HG03159 (cell line): ENCODE measurements around the gene FXYD6.

ENCODE experiments used
- ATAC-seq: cut with Tn5 transposase; IDR thresholded peaks from one replicate; pipeline ENCODE4 v1.9.1; 2021; ENCODE audit warnings: mild to moderate bottlenecking, moderate library complexity; ENCODE audit not compliant: unreplicated experiment

The FXYD6 gene

DNA sequence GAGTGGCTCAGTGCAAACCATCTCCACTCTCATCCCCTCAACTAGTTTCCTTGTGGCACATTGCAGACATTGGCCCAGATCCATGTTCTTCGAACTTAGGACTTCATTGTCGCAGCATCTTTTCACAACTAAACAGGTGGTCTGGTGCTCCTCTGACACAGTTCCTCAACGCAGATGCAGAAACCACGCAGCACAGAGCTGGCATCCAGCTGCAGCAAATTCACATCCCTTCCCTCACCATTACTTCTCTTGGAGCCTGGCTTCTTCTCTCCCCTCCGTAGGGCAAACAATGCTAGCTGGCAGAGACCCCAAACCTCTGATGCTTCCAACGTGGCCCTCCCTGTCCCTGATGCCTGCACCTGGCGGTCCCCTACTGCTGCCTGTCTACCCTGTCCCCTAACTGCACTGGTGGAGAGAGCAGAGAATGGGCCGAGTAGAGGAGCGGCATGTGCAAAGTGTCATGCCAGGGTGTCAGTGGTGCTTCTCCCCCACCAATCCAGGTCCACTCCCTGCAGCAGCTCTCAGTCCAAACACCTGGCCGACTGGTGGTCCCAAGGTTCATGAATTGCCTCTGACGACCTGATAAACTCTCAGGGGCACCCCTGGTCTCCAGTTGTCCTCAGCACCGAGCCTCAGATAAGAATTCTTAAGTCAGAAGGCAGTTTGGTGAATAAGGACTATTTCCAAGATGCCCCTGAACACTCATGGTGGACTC lies 34.6 kb upstream of the FXYD6 start:
- no peak for ATAC-seq

DNA sequence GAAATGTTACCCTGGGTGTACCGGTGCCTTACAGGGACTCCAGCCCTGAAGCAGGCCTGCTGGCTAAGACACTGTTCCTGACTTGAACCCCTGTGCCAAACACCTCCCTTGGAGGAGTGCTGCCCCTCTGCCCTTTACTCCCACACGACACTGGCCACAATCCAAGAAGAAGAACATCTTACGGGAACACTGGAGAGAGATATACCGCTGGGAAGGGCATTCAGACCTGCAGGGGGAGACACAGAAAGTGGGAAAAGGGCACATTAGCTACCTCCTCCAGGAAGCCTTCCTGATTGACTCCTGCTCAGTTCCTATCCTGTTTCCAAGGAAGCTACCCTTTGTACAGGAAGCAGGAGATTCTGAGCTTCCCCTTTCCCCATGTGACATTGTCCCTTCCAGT lies 34.1 kb upstream of the FXYD6 start:
- ATAC-seq: no peak

DNA sequence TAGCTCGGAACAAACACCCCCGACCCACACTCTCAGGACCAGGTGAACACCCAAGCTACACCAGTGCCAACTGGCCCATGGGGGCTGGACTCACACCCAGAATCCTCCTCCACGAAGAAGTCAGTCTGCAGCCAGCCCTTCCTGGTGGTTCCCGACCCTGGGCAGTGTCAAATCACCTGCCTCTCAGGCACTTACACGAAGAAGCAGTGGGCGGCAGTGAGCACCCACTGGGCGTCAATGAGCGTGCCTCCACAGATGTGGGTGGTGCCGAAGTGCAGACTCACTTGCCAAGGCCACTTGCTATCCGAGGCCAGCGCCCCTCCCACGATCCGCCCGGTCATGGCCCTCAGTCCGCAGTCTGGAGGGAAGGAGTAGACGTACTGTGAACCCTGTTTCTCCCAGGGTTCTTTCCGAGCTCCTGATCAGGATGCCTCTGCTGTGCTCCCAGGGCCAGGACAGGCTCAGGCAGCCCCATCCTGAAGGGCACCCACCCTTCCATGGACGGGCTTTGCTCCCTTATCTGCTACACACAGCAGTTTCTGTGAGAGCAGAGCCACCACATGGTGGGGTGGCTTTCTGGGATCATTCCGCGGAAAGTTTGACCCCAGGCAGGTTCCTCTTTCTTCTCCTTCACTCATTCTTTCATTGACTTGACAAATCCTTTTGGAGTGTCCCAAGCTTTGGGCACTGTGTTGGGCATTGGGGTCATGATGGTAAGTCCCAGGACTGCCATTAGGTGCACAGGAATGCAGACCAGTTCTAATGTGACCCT lies 33.3 kb upstream of the FXYD6 start:
- ATAC-seq: no peak

DNA sequence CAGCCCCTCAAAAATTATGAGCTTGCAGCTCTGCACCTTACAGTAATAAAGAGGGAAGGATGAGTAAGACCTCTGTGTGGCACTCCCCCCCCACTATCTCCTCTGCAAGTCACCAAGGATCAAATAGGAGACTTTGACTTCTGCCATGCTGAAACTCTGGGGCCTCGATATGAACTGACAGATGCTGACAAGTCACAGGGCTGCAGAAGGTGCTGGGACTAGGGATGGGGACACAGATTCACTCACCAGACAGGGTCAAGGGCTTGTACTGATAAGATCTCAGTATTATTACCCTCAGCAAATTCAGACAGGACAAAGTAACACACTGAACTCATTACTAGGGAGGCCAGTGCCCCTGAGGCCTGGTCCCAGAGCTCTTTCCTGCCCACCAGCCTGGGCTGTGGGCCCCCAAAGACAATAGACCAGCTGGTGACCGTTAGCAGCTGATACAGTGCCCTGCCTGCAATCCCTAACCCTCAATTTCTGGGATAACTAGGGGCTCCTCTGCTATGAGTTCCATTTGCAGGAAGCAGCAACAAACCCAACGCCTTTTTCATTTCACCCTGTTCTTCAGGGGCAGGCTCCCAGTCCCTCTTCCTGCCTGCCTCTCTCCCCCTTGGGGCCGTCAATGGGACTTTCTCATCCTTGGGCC lies 32.6 kb upstream of the FXYD6 start:
- no peak for ATAC-seq

DNA sequence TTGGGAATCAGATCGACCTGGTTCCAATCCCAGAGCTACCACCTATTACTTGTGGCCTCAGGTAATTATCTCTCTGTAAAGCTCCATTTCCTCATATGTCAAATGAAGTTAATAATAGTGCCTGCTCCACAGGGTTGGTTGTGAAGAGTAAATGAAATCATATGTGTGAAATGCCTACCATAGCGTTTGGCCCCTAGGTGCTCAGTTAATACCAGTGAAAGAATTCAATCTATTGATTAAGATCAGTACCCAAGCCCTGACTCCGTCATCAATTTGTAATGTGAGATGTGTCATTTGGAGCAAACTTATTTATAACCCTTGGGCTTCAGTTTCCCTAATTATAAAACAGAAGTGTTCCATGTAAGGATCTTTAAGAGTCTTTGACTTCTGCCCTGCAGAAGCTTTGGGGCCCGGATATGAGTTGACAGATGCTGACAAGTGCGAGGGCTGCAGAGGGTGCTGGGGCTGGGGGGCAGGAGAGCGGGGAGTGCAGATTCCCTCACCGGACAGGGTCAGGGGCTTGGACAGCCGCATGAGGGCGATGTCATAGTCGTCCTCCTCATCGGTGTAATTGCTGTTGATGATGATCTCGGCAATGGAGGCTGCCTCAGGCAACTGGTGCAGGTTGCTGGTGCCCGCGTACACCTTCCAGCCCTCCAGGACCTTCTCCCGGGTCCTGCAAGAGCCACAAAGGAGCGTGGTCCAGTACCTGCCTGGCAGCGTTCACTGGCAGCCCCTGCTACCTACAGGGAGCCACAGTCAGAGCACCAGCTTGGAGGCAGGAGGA lies 31.8 kb upstream of the FXYD6 start:
- ATAC-seq: no peak

DNA sequence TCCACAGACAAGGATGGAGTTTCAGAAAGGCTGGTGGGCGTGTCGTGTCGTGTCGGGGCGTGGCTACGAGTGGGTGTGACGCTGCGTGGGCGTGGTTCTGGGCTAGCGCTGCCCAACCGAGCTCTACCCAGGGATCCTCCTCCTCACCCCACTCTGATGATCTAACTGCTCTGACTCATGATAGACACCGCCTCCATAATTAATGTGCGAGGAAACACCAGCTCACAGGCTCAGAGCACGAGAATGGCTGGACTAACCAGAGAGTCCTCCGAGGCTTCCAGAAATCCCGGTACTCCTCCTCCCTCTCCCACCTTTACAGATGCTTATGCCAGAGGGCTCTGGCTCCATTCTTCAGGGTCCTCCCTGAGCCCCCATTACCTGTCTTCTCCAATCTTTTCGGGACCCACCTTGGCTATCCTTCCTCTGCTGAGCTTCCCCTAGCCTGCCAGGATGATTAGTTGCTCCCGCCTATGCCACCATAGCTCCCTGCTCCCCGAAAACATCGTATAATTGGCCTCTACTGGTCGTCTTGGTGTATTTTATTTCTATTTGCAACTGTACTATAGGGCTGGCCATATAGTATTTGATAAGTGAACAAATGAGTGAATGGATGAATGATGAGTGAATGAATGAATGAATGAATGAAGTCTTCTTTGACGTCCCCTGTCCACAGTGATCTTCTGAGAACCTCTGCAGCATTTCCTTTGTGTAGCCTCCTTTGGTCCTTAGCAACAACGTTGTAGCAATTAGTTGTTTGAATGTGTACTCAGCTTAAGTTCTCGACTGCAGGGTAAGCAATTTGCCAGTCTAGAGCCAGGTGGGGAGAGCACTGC lies 31.0 kb upstream of the FXYD6 start:
- ATAC-seq: no peak

DNA sequence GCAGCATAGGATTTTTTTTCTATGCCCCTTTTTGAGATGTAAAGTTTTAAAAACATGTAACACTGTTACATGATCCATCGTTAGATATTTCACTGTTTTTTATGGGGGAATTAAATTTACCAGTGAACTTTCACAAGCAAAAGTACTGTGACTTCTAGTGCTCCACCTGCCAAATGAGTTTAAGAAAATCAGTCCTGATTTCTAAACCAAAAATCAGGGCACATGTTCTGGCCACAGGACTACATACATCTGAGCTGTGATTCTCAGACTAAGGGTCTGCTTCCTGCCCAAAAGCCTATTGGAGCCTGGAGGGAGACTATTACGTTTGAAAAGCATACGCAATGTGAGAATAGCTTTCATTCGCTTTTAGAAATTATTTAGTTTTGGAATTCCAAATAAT lies 30.3 kb upstream of the FXYD6 start:
- ATAC-seq: no peak

DNA sequence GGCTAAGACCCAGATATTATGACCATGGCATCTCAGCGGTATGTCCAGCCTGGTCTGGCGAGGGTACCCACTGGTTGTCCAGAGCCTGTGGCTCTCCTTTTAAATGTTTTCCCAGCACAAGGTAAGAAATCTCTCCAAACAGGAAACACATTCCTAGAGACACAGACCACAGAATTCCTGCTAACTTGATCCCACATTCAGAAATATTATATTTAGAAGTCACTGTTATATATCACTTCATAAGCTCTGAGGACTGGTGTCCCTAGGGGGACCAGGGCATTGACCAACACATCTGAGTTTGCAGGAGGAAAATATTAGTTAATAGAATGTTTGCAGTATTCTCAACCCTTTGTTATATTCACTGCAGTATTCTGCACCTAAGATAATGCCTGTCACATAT lies 29.7 kb upstream of the FXYD6 start:
- no peak for ATAC-seq

DNA sequence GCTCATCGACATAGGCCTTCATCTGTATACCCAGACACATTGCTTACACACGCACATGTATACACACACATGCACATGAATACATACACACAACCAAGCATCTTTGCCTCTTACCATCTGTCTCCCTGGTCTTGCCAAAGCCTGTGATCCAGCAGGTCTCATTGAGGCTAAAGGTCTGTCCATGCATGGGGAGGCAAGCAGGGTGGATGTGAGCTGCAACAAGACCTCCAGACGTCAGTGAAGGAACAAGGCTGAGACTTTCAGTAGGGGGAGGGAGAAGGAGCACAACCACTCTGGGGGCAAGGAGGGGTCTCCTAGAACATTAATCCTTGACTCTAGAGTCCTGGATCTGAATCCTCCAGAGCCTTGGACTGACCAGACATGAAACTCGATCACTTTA lies 29.1 kb upstream of the FXYD6 start:
- ATAC-seq: no peak

DNA sequence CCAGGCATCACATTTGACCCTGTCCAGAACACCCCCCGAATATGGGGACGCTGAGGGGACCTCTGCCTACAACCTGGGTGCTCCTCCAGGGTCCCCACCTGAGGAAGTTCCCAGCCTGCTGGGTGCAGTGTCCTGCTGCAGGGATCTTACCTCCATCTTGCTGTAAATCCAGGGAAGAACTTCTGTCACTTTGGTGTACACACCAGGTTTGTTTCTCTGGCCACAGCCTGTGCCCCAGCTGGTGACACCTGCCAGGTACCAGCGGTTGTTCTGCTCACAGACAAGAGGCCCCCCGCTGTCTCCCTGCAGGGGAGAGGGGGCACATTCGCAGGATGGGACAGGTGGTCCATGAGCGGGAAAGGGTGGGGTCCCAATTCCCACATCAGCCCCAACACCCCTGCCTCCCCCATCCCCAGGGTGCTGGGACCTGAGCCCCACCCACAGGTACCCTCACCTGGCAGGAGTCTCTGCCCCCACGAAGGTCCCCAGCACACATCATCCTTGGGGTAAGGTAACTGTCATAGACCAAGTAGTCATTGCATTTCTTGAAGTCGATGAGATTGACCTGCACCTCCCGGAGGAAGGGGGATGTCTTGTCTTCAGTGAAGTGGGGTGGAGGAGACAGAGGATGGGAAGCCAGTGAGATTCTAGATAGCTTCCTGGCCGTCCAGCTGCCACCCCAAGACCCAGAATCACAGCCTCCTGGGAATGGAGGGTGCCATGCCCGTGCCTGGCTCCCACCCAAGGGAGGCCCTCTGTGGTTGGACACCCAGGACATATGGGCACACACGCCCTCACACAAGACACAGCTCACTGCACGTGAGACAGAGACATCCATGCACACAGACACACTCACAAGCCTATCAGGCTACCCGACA lies 27.3 kb upstream of the FXYD6 start:
- no peak for ATAC-seq

DNA sequence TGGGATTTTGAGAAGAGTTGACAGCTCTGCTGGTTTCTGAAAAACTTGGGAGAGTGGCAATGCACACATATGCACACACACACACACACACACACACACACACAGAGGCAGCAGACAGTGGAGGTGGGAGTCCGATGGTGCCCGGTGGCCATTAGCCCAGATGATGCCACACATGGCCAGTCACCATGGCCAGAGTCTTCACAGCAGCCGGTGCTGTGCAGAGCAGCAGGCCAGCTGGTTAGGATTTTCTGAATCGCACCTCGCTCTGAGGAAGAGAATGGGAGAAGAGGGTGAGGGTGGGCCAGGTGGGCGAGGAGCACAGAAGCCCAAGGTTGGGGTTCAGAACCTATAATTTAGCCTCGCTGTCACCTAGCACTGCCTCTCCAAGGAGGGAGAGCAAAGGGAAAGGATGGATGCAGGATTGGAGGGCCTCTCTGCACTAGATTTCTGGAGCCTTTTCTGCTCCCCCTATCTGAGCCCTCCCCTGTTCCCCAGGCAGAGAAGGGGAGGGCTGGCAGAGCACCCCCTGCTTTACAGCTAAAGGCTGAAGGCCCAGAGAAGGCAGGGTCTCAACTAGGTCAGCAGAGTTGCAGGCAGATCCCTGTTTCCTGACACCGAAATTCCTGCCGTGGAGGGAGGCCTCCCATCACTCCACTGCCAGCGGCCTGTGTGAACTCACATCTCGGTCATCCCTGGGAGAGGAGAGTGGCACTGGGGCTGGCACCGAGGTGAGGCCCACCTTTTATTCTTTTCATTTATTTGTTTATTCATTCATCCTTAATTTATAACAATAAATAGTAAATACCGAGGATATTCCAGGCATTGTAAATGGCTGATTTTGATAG lies 25.8 kb upstream of the FXYD6 start:
- no peak for ATAC-seq

DNA sequence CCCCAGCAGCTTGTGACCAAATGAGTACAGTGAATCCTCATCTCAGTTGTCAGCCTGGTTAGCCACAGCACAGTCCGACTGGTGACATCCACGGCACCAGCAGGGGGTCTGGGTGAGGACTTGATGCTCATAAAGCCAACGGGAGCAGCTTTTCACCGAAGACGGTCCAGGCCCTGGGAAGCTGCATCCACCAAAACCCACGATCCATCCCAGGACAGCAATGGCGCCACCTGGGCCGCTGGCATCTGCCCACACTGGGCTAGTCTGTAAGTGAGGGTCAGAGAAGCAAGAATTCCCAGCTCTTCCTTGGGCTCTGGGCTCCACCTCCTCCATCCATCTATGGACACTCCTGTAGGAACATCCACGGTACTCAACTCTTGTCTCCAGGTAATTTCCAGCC lies 25.1 kb upstream of the FXYD6 start:
- ATAC-seq: no peak

DNA sequence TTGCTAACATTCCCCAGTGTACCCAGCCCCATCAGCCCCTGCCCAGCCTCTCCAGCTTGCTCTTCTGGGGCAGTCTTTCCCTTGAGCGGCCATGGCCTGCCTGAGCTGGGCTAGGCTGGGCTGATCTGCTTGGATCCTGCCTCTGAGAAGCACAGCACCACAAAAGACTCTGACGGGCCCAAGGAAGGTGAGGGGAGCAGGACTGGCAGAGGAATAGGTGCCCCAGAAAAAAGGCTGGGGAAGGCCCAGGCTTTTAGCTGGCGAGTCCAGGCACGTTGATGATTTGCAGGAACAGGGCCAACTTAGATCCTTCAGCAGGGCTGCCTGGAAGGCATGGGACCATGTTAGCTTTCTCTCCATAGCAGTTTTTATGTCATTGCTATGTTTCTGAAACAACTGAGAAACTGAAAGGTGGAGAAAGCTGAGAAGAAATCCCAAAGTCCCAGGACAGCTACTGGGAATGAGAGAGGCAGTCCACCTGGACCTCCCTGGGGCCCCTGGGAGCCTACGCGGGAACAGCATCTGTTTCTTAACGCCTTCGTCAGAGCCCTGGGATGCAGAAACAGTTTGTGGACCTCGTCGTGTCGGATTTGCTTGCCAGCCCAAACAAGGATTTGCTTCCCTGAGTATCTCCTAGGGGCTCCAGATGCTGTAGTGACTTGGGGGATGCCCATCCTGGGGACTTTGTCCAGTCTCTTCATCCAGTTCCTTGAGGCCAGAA lies 24.4 kb upstream of the FXYD6 start:
- ATAC-seq: peak; percentile 7

DNA sequence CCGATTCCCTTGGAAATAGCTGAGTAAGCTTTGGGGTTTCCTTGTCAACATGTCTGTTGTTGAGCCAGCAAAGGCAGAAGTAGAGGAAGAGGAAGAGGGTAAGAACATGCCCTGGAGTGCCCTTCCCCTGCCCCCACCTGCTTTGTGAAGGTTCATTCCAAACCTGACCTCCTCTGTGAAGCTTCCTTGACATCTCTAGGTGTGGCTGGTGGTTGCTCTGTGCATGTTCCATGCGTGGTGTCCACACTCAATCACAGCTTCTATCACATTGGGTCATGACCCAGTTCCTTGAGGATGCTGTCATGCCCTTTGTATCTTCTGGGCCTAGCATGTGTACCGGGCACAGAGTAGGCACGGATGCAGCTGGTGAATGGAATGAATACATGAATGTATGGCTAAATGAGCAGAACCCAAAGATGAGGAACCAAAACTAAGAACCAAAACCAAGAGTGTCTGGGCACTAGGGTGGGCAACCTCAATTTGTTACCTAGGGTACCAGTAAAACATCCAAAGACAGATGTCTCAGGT lies 23.7 kb upstream of the FXYD6 start:
- ATAC-seq: peak; percentile 78

DNA sequence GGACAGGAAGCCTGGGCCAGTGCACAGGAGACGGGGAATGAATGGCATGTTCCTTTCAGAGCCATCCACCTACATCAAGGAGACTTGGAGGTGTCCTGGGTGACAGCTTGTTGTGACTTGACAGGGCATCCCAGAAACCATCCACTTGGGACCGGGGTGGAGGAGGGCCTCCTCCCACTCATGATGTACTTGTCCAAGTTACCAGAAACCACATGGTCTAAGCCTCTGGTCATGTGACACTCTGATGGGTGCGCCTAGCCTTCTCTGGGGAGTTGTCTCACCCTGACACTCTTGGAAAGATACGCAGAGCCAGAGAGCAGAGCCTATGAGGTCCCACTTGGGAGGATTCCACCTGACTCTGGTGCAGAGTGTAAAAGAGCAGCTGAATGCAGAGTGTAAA lies 21.6 kb upstream of the FXYD6 start:
- ATAC-seq: no peak

DNA sequence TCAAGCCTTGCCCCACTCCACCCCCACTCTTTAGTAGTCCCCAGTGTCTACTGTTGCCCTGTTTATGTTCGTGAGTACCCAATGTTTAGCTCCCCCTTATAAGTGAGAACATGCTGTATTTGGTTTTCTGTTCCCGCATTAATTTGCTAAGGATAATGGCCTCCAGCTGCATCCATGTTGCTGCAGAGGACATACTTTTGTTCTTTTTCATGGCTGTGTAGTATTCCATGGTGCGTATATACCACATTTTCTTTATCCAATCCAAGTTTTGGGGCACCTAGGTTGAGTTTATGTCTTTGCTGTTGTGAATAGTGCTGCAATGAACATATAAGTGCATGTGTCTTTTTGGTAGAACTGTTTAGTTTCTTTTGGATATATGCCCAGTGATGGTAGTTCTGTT lies 16.2 kb upstream of the FXYD6 start:
- no peak for ATAC-seq

DNA sequence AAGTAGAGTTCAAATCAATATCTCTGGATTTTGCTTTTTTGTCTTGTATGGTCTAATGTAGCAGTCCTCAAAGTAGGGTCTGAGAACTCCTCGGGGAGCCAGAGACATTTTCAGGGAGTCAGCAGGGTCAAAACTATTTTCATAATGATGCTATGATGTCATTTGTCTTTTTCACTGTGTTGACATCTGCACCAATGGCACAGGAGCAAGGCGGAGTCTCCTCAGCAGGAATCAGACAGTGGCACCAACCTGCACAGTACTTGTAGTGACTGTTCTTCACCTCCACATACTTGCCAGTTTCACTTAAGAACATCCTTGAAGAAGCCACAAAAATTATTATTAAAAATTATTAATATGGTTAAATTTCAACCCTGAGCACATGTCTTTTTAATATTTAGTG lies 14.9 kb upstream of the FXYD6 start:
- ATAC-seq: no peak

DNA sequence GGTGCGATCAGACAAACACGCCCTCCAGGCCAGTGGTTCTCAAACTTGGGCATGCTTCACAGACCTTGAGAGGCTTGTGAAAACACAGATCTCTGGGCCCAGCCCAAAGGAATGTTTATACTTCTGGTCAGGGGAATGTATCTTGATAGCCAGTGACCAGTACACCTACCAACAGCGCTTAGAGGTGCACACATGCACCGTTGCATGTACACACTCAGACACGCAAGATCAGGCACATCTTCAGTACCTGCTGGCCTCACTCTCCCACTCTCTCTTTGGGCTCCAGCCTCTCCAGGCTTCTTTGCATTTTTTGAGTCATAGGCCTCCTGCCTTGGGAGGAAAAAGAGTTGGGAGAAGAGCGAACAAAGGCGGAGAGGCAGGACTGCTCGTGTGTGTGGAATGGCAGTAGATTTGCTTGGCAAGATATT lies 11.7 kb upstream of the FXYD6 start:
- ATAC-seq: no peak
